ENCODE data around the gene MOSPD3. TPM values are rescaled to one million over a fixed set of nuclear protein-coding genes. Genes with fewer than 3 reads are reported as not detected.

MOSPD3 gene
- polyA plus RNA-seq, 1 donor from 2014 or later, result 27.9 TPM

DNA sequence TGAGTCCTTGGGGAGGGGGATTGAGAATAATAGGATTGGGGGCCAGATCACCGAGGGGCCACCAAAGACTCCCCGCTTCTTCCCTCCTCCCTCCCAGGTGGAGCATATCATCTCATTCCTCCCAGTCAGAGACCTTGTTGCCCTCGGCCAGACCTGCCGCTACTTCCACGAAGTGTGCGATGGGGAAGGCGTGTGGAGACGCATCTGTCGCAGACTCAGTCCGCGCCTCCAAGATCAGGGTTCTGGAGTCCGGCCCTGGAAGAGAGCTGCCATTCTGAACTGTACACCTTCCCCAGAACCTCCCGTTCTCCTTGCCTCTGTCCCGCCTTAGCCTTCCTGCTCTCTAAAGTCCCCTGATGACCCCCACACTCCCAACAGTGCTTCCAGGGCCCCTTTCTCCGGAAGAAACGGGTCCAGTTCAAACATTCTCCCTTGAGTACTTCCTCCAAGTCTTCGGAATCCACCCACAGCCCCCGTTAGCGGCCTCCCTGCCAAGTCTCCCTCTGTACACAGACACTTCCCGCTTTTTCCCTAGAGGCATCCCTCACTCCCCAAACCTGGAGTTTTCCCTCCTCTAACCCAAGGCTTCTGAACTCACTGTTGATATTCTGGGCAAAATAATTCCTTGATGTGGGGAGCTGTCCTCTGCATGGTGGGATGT, 22.1 kb upstream of the MOSPD3 start:
- no peak overlapping the region for H3K27ac ChIP-seq (ENCODE audit: low read length)
- TF ChIP-seq SMC3 (conservative IDR thresholded peaks at IDR 0.05; ENCODE audit: poor library complexity), result no peak
- no peak for TF ChIP-seq TAF1 (IDR thresholded peaks at IDR 0.05; ENCODE audit: low read depth)
- no peak for TF ChIP-seq EP300 (conservative IDR thresholded peaks at IDR 0.05; ENCODE audit: poor library complexity, severe bottlenecking)
- TF ChIP-seq, protein P1, sequence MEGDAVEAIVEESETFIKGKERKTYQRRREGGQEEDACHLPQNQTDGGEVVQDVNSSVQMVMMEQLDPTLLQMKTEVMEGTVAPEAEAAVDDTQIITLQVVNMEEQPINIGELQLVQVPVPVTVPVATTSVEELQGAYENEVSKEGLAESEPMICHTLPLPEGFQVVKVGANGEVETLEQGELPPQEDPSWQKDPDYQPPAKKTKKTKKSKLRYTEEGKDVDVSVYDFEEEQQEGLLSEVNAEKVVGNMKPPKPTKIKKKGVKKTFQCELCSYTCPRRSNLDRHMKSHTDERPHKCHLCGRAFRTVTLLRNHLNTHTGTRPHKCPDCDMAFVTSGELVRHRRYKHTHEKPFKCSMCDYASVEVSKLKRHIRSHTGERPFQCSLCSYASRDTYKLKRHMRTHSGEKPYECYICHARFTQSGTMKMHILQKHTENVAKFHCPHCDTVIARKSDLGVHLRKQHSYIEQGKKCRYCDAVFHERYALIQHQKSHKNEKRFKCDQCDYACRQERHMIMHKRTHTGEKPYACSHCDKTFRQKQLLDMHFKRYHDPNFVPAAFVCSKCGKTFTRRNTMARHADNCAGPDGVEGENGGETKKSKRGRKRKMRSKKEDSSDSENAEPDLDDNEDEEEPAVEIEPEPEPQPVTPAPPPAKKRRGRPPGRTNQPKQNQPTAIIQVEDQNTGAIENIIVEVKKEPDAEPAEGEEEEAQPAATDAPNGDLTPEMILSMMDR (IDR thresholded peaks at IDR 0.05; ENCODE audit: poor library complexity, severe bottlenecking), result no peak
- TF ChIP-seq EZH2 (IDR thresholded peaks at IDR 0.05; ENCODE audit: borderline replicate concordance, insufficient read depth, low read length, poor library complexity, severe bottlenecking), result no peak
- TF ChIP-seq, protein P2, sequence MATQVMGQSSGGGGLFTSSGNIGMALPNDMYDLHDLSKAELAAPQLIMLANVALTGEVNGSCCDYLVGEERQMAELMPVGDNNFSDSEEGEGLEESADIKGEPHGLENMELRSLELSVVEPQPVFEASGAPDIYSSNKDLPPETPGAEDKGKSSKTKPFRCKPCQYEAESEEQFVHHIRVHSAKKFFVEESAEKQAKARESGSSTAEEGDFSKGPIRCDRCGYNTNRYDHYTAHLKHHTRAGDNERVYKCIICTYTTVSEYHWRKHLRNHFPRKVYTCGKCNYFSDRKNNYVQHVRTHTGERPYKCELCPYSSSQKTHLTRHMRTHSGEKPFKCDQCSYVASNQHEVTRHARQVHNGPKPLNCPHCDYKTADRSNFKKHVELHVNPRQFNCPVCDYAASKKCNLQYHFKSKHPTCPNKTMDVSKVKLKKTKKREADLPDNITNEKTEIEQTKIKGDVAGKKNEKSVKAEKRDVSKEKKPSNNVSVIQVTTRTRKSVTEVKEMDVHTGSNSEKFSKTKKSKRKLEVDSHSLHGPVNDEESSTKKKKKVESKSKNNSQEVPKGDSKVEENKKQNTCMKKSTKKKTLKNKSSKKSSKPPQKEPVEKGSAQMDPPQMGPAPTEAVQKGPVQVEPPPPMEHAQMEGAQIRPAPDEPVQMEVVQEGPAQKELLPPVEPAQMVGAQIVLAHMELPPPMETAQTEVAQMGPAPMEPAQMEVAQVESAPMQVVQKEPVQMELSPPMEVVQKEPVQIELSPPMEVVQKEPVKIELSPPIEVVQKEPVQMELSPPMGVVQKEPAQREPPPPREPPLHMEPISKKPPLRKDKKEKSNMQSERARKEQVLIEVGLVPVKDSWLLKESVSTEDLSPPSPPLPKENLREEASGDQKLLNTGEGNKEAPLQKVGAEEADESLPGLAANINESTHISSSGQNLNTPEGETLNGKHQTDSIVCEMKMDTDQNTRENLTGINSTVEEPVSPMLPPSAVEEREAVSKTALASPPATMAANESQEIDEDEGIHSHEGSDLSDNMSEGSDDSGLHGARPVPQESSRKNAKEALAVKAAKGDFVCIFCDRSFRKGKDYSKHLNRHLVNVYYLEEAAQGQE (IDR thresholded peaks at IDR 0.05; ENCODE audit: borderline replicate concordance), result no peak
- TF ChIP-seq MXI1 (conservative IDR thresholded peaks at IDR 0.05; ENCODE audit: poor library complexity, severe bottlenecking), result no peak
- no peak for TF ChIP-seq RAD21 (conservative IDR thresholded peaks at IDR 0.05)
- TF ChIP-seq POLR2AphosphoS5 (IDR thresholded peaks at IDR 0.05), result no peak
- no peaks in the 10 kb centered on the region for H3F3A ChIP-seq (ENCODE audit: insufficient read depth, low read length, poor library complexity, severe bottlenecking)
- no peak overlapping the region for H2AFZ ChIP-seq (ENCODE audit: low read depth, low read length)
- H4K20me1 ChIP-seq (ENCODE audit: insufficient read depth), result no peaks in the 10 kb centered on the region
- H3K9me3 ChIP-seq (ENCODE audit: low read length), result no peaks in the 10 kb centered on the region
- no peak overlapping the region for H3K4me2 ChIP-seq (ENCODE audit: low read length)
- peaks cover 6% of the 10 kb centered on the region for H3K79me2 ChIP-seq (replicated peaks; ENCODE audit: insufficient read depth, low read length)
- H3K9ac ChIP-seq (ENCODE audit: low read length), result no peak overlapping the region
- no peaks in the 10 kb centered on the region for H3K27me3 ChIP-seq (ENCODE audit: insufficient read depth, low read depth, low read length)
- H3K4me3 ChIP-seq (ENCODE audit: low read length), result no peak overlapping the region
- H3K36me3 ChIP-seq (ENCODE audit: insufficient read depth, low read length), result no peaks in the 10 kb centered on the region
- no peaks in the 10 kb centered on the region for H3K9me2 ChIP-seq (ENCODE audit: insufficient read depth, low read length)

DNA sequence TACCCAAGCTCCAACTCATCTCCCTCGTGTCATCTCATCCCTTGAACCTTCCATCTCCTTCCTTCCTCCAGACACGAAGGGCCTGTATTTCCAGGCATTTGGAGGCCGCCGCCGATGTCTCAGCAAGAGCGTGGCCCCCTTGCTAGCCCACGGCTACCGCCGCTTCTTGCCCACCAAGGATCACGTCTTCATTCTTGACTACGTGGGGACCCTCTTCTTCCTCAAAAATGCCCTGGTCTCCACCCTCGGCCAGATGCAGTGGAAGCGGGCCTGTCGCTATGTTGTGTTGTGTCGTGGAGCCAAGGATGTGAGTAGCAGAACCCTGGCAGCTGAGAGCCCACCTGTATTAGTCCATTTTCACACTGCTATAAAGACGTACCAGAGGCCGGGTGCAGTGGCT, 20.7 kb upstream of the MOSPD3 start:
- Histone ChIP-seq H3K9ac (ENCODE audit: low read length) (no peak overlapping the region), H3K9me2 (ENCODE audit: insufficient read depth, low read length) (no peaks in the 10 kb centered on the region), H3K27ac (ENCODE audit: low read length) (no peak overlapping the region), H3K27me3 (ENCODE audit: insufficient read depth, low read depth, low read length) (no peaks in the 10 kb centered on the region), H3F3A (ENCODE audit: insufficient read depth, low read length, poor library complexity, severe bottlenecking) (no peaks in the 10 kb centered on the region), H4K20me1 (ENCODE audit: insufficient read depth) (no peaks in the 10 kb centered on the region), H3K4me3 (ENCODE audit: low read length) (no peak overlapping the region), H3K36me3 (ENCODE audit: insufficient read depth, low read length) (no peaks in the 10 kb centered on the region), H2AFZ (ENCODE audit: low read depth, low read length) (no peak overlapping the region), H3K79me2 (replicated peaks; ENCODE audit: insufficient read depth, low read length) (no peaks in the 10 kb centered on the region), H3K9me3 (ENCODE audit: low read length) (no peaks in the 10 kb centered on the region), H3K4me2 (ENCODE audit: low read length) (no peak overlapping the region)
- TF ChIP-seq TAF1 (IDR thresholded peaks at IDR 0.05; ENCODE audit: low read depth), result no peak
- no peak for TF ChIP-seq EP300 (conservative IDR thresholded peaks at IDR 0.05; ENCODE audit: poor library complexity, severe bottlenecking)
- TF ChIP-seq MXI1 (conservative IDR thresholded peaks at IDR 0.05; ENCODE audit: poor library complexity, severe bottlenecking), result no peak
- no peak for TF ChIP-seq EZH2 (IDR thresholded peaks at IDR 0.05; ENCODE audit: borderline replicate concordance, insufficient read depth, low read length, poor library complexity, severe bottlenecking)
- no peak for TF ChIP-seq RAD21 (conservative IDR thresholded peaks at IDR 0.05)
- TF ChIP-seq, protein P2 (IDR thresholded peaks at IDR 0.05; ENCODE audit: borderline replicate concordance), result no peak
- TF ChIP-seq, protein P1 (IDR thresholded peaks at IDR 0.05; ENCODE audit: poor library complexity, severe bottlenecking), result no peak
- TF ChIP-seq POLR2AphosphoS5 (IDR thresholded peaks at IDR 0.05), result no peak
